H1 (cell line): Measurements from ENCODE around the gene TRPV4. TPM values are rescaled to one million over a fixed set of nuclear protein-coding genes. Genes with fewer than 3 reads are reported as not detected.

Experiments used
- CTCF ChIA-PET: fragments of 300-600 bp; sonication (Branson Sonifier 250); formaldehyde crosslinking; loops from one replicate; lab custom pipeline; 2021; ENCODE audit not compliant: partially characterized antibody; lab: Charles Lee
- POLR2A ChIA-PET: fragments of 300-600 bp; sonication (Branson Sonifier 250); formaldehyde crosslinking; loops from one replicate; lab custom pipeline; 2021; ENCODE audit warnings: inconsistent platforms; ENCODE audit not compliant: partially characterized antibody; lab: Charles Lee
- DNase-seq, 2 experiments: peaks; one replicate each; pipeline versions ENCODE4 v3.0.0 to v3.0.0-alpha.2; 2010 to 2022; ENCODE audit warnings: low spot score in 2 of 2, low read depth in 1 of 2, mixed read lengths in 1 of 2
- FAIRE-seq: peaks from 2 replicates; lab custom pipeline; 2011; peaks lifted over from hg19 to GRCh38; lab: Jason Lieb, UNC
- H2AFZ ChIP-seq: 2 replicates; pipeline ENCODE4 v1.8.1; 2012; ENCODE audit warnings: low read length, inconsistent platforms
- H2AK5ac ChIP-seq: 2 replicates; pipeline ENCODE4 v1.6.1; 2013; ENCODE audit warnings: low read depth, low read length
- H2BK120ac ChIP-seq: replicated peaks from 2 replicates; pipeline ENCODE3; 2013; ENCODE audit warnings: low read depth, low read length, inconsistent platforms
- H2BK12ac ChIP-seq: 2 replicates; pipeline ENCODE4 v1.6.1; 2013; ENCODE audit warnings: low read depth, low read length
- H2BK15ac ChIP-seq: 2 replicates; pipeline ENCODE4 v1.6.1; 2013; ENCODE audit warnings: low read length
- H2BK20ac ChIP-seq: 2 replicates; pipeline ENCODE4 v1.6.1; 2013; ENCODE audit warnings: low read length
- H2BK5ac ChIP-seq: 2 replicates; pipeline ENCODE4 v1.6.1; 2013; ENCODE audit warnings: low read depth, low read length
- H3K14ac ChIP-seq: 2 replicates; pipeline ENCODE4 v1.6.1; 2013; ENCODE audit warnings: inconsistent platforms; ENCODE audit not compliant: insufficient read length
- H3K18ac ChIP-seq: 2 replicates; pipeline ENCODE4 v1.6.1; 2013; ENCODE audit warnings: low read length; ENCODE audit errors: extremely low read depth
- H3K23ac ChIP-seq: 2 replicates; pipeline ENCODE4 v1.6.1; 2013; ENCODE audit warnings: inconsistent platforms; ENCODE audit not compliant: insufficient read length
- H3K23me2 ChIP-seq: 2 replicates; pipeline ENCODE4 v1.6.1; 2013; ENCODE audit warnings: low read depth, low read length
- H3K27ac ChIP-seq: 2 replicates; pipeline ENCODE4 v1.6.1; 2011; ENCODE audit warnings: low read depth, low read length, inconsistent platforms
- H3K27me3 ChIP-seq, 4 experiments: replicated peaks in 1 of 4; 1 replicate in 1 of 4; 2 replicates in 3 of 4; pipeline versions ENCODE4 v1.6.1 to v1.8.1; 2011 to 2013; ENCODE audit warnings: low read length in 3 of 4, mild to moderate bottlenecking in 3 of 4, inconsistent platforms in 2 of 4, mixed read lengths in 2 of 4, moderate library complexity in 1 of 4; ENCODE audit not compliant: control insufficient read depth in 3 of 4, insufficient read depth in 3 of 4; ENCODE audit errors: extremely low read depth in 1 of 4
- H3K36me3 ChIP-seq, 4 experiments: 2 replicates each; pipeline versions ENCODE4 v1.6.1 to v1.8.1; 2011 to 2013; ENCODE audit warnings: mild to moderate bottlenecking in 4 of 4, low read length in 3 of 4, moderate library complexity in 2 of 4, control low read depth in 1 of 4, inconsistent platforms in 1 of 4; ENCODE audit not compliant: insufficient read depth in 4 of 4, control insufficient read depth in 2 of 4
- H3K4ac ChIP-seq: replicated peaks from 2 replicates; pipeline ENCODE3; 2013; ENCODE audit warnings: low read length, low read depth, mixed read lengths, inconsistent platforms; ENCODE audit not compliant: insufficient read length
- H3K4me1 ChIP-seq, 4 experiments: replicated peaks in 1 of 4; 1 replicate in 1 of 4; 2 replicates in 3 of 4; pipeline versions ENCODE4 v1.6.1 to v1.8.1; 2011 to 2013; ENCODE audit warnings: low read length in 3 of 4, inconsistent platforms in 2 of 4, mixed read lengths in 1 of 4; ENCODE audit not compliant: insufficient read depth in 4 of 4, control insufficient read depth in 3 of 4
- H3K4me2 ChIP-seq, 2 experiments: 2 replicates each; pipeline versions ENCODE4 v1.6.1 to v1.8.1; 2011 to 2013; ENCODE audit warnings: low read depth in 2 of 2, low read length in 2 of 2, control low read depth in 1 of 2, inconsistent platforms in 1 of 2, mild to moderate bottlenecking in 1 of 2; ENCODE audit not compliant: insufficient read depth in 1 of 2
- H3K4me3 ChIP-seq, 4 experiments: fragments of 200-600, 300-600 bp in 1 of 4; sonication (generic), shearing (Covaris generic), sonication (Bioruptor Twin) in 1 of 4; 2 replicates each; pipeline versions ENCODE4 v1.5.1 to v1.8.1; 2011 to 2016; ENCODE audit warnings: low read length in 4 of 4, low read depth in 3 of 4, control low read depth in 2 of 4, inconsistent platforms in 2 of 4, mild to moderate bottlenecking in 2 of 4, mixed read lengths in 1 of 4, moderate library complexity in 1 of 4; ENCODE audit not compliant: insufficient read depth in 2 of 4; ENCODE audit errors: extremely low read depth in 1 of 4
- H3K56ac ChIP-seq: replicated peaks from 2 replicates; pipeline ENCODE3; 2013; ENCODE audit warnings: low read depth, mild to moderate bottlenecking, mixed read lengths, low read length, inconsistent platforms; ENCODE audit not compliant: insufficient read length
- H3K79me1 ChIP-seq: 2 replicates; pipeline ENCODE4 v1.6.1; 2013; ENCODE audit warnings: low read depth, low read length, control low read depth
- H3K79me2 ChIP-seq, 2 experiments: 2 replicates each; pipeline versions ENCODE4 v1.6.1 to v1.8.1; 2012 to 2013; ENCODE audit warnings: low read length in 2 of 2, mild to moderate bottlenecking in 2 of 2, inconsistent platforms in 1 of 2; ENCODE audit not compliant: insufficient read depth in 2 of 2, control insufficient read depth in 1 of 2
- H3K9ac ChIP-seq, 4 experiments: replicated peaks in 1 of 4; 1 replicate in 1 of 4; 2 replicates in 3 of 4; pipeline versions ENCODE4 v1.6.1 to v1.8.1; 2011 to 2013; ENCODE audit warnings: low read depth in 3 of 4, low read length in 3 of 4, control low read depth in 2 of 4, mild to moderate bottlenecking in 2 of 4, moderate library complexity in 2 of 4, inconsistent platforms in 1 of 4; ENCODE audit errors: extremely low read depth in 1 of 4
- H3K9me3 ChIP-seq, 2 experiments: 2 replicates each; pipeline versions ENCODE4 v1.6.1 to v1.8.1; 2012 to 2013; ENCODE audit warnings: mild to moderate bottlenecking in 2 of 2, moderate library complexity in 2 of 2, control low read depth in 1 of 2, inconsistent platforms in 1 of 2, low read depth in 1 of 2, low read length in 1 of 2, mixed read lengths in 1 of 2; ENCODE audit not compliant: insufficient read depth in 2 of 2
- H4K20me1 ChIP-seq, 2 experiments: replicated peaks in 1 of 2; 2 replicates each; pipeline versions ENCODE3 to v1.8.1; 2011 to 2013; ENCODE audit warnings: inconsistent platforms in 2 of 2, low read length in 2 of 2, mild to moderate bottlenecking in 1 of 2; ENCODE audit not compliant: insufficient read depth in 2 of 2, control insufficient read depth in 1 of 2
- H4K5ac ChIP-seq: 2 replicates; pipeline ENCODE4 v1.6.1; 2013; ENCODE audit warnings: low read length, low read depth, mixed read lengths, inconsistent platforms; ENCODE audit not compliant: insufficient read length
- H4K8ac ChIP-seq: 2 replicates; pipeline ENCODE4 v1.8.0; 2013; ENCODE audit warnings: mild to moderate bottlenecking, moderate library complexity, low read length, inconsistent platforms; ENCODE audit not compliant: insufficient read depth; ENCODE audit errors: extremely low read depth
- H4K91ac ChIP-seq: replicated peaks from 2 replicates; pipeline ENCODE3; 2013; ENCODE audit warnings: low read length, mixed read lengths, inconsistent platforms; ENCODE audit not compliant: insufficient read length
- ASH2L ChIP-seq: fragments of 200-600, 300-600 bp; sonication (generic); IDR thresholded peaks from one replicate; pipeline ENCODE4 v1.7.1; 2017; ENCODE audit warnings: low read length
- BACH1 ChIP-seq: IDR thresholded peaks from 2 replicates; pipeline ENCODE4 v1.6.1; 2012; ENCODE audit warnings: low read length, improper control_type of control experiment
- CTBP2 ChIP-seq: IDR thresholded peaks from 2 replicates; pipeline ENCODE4 v1.7.0; 2011; ENCODE audit warnings: borderline replicate concordance, mild to moderate bottlenecking, moderate library complexity, mixed read lengths, low read length; ENCODE audit not compliant: insufficient read depth, insufficient read length
- EGR1 ChIP-seq: IDR thresholded peaks from 2 replicates; pipeline ENCODE4 v1.6.1; 2011; ENCODE audit warnings: low read depth, low read length, borderline replicate concordance
- EP300 ChIP-seq, 2 experiments: IDR thresholded peaks; 1 replicate in 1 of 2; 2 replicates in 1 of 2; pipeline ENCODE4 v1.6.1; 2011 to 2012; ENCODE audit warnings: low read depth in 2 of 2, low read length in 2 of 2, mild to moderate bottlenecking in 2 of 2, borderline replicate concordance in 1 of 2, inconsistent platforms in 1 of 2, moderate library complexity in 1 of 2
- HDAC2 ChIP-seq, 2 experiments: fragments of 300-600 bp in 1 of 2; sonication (generic) in 1 of 2; IDR thresholded peaks; 2 replicates each; pipeline ENCODE4 v1.6.1; 2011 to 2012; ENCODE audit warnings: low read depth in 2 of 2, low read length in 2 of 2, mild to moderate bottlenecking in 2 of 2, moderate library complexity in 2 of 2, borderline replicate concordance in 1 of 2, inconsistent platforms in 1 of 2
- MAFK ChIP-seq: IDR thresholded peaks from 2 replicates; pipeline ENCODE4 v1.6.1; 2012; ENCODE audit warnings: low read depth, mild to moderate bottlenecking, improper control_type of control experiment, low read length
- SP1 ChIP-seq: IDR thresholded peaks from 2 replicates; pipeline ENCODE4 v1.6.1; 2011; ENCODE audit warnings: low read depth, low read length
- TAF1 ChIP-seq: IDR thresholded peaks from 2 replicates; pipeline ENCODE4 v1.6.1; 2011; ENCODE audit warnings: mild to moderate bottlenecking, low read depth, low read length
- WGBS, 2 experiments: shearing (Covaris generic) in 1 of 2; methylation state at CpG; one replicate each; pipeline versions ENCODE4 v1.1.6 to v1.1.7; 2013 to 2015; ENCODE audit warnings: low lambda C conversion rate in 2 of 2, mixed read lengths in 2 of 2, inconsistent platforms in 1 of 2, low coverage in 1 of 2, missing lambda C conversion rate in 1 of 2; ENCODE audit not compliant: insufficient replicate concordance in 2 of 2, insufficient coverage in 1 of 2, insufficient read length in 1 of 2; ENCODE audit errors: extremely low coverage in 1 of 2, missing lambda C conversion rate in 1 of 2; 5-methylcytosine and 5-hydroxymethylcytosine counted together
- polyA plus RNA-seq, 7 experiments: library from polyadenylated mRNA; depleted of rRNA in 3 of 7; stranded (reverse) in 5 of 7; unstranded in 2 of 7; fragments of >200 nt in 5 of 7; fragments of 200-250 nt in 2 of 7; gene quantifications; 1 replicate in 5 of 7; 2 replicates in 1 of 7; 4 replicates in 1 of 7; pipeline versions ENCODE4 v1.2.1 to v1.2.3, GENCODE V29; 2011 to 2013; ENCODE audit warnings: missing spikeins in 2 of 7, mixed read lengths in 2 of 7
- total RNA-seq: library from RNA; stranded (reverse); fragmentation: NEBNext Ultra II Directional; extraction: Animal tissue kit (Norgen Biotek cat#: 25700); gene quantifications from 2 replicates; pipeline ENCODE4 v1.2.1, GENCODE V29; 2021

Gene TRPV4
- total and polyA plus RNA-seq, 2 of the 8 experiments (the other 6 are each of a cell fraction or from before 2014, with no cell fraction given) = 2.1 to 6.2 TPM

DNA sequence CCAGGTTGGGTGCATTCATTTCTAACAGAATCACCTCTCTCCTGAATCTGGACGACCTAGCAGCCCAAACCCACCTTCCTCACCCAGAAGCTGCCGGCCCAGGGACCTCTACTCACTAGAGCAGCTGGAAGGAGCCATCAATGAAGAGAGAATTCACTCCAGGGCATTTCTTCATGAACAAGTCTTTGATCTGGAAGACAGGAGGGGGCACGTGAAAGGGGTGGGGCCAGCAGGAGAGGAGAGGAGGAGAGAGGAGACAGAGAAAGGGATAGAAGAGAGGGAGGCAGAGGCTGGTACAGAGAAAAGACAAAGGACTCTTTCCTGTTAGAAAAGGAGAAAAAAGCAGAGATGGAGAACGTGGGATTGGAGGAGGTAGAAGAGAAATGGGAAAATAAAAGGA lies 39.8 kb downstream of the TRPV4 start:
- no peak overlapping the region for H3K14ac ChIP-seq
- no peak overlapping the region for H2BK5ac ChIP-seq
- H4K20me1 ChIP-seq = no peaks in the 10 kb centered on the region
- no peak overlapping the region for H2BK120ac ChIP-seq
- H3K9ac ChIP-seq = no peak overlapping the region
- CTCF ChIA-PET = interaction anchor here (1.6 to 8.1 kb wide), 2 partner anchors 12 to 59 kb away, joined by 4 to 62 read pairs; no protein-coding TSS in a partner anchor
- H3K23me2 ChIP-seq = no peaks in the 10 kb centered on the region
- H3K27ac ChIP-seq = no peak overlapping the region
- no peaks in the 10 kb centered on the region; a peak in 1 of 7 replicates for H3K4me1 ChIP-seq
- FAIRE-seq = no peak
- 69 to 100% methylated on average over 1 to 4 of the region's 4 CpGs for WGBS, 2 experiments
- no peak overlapping the region for H2BK12ac ChIP-seq
- H2AFZ ChIP-seq = no peak overlapping the region
- no peaks in the 10 kb centered on the region for H3K36me3 ChIP-seq
- H4K91ac ChIP-seq = no peak overlapping the region
- no peaks in the 10 kb centered on the region for H3K9me3 ChIP-seq
- no peak overlapping the region for H2BK20ac ChIP-seq
- no peak overlapping the region for H3K56ac ChIP-seq
- H3K27me3 ChIP-seq = no peaks in the 10 kb centered on the region
- no peak overlapping the region for H2BK15ac ChIP-seq
- H3K4me3 ChIP-seq = no peak overlapping the region
- no peaks in the 10 kb centered on the region for H3K79me1 ChIP-seq
- no peak for TF ChIP-seq MAFK
- TF ChIP-seq EP300 (IDR thresholded peaks at IDR 0.05; ENCODE audit: borderline replicate concordance in 1 of 2, low read depth in 2 of 2, low read length in 2 of 2) = no peak
- TF ChIP-seq TAF1 = no peak
- TF ChIP-seq SP1 = no peak
- no peak for TF ChIP-seq HDAC2 (IDR thresholded peaks at IDR 0.05; ENCODE audit: borderline replicate concordance in 1 of 2, low read depth in 2 of 2, low read length in 2 of 2)
- TF ChIP-seq CTBP2 = no peak
- TF ChIP-seq ASH2L = no peak
- no peak for TF ChIP-seq BACH1
- TF ChIP-seq EGR1 = no peak
- TF ChIP-seq, all 59 proteins: peak for 0
- Histone ChIP-seq H4K8ac (no peak overlapping the region), H3K18ac (no peak overlapping the region), H3K23ac (no peak overlapping the region), H4K5ac (no peak overlapping the region), H3K79me2 (no peaks in the 10 kb centered on the region), H3K4me2 (no peak overlapping the region), H3K4ac (no peak overlapping the region), H2AK5ac (no peak overlapping the region)
- POLR2A ChIA-PET = interaction anchor here (0.9 kb wide), 1 partner anchor 15 kb away, joined by 3 read pairs; no protein-coding TSS in a partner anchor
- no peak for DNase-seq
